GM20431 (cell line): ENCODE results near the gene NONO.
"Not testable (repeated sequence)": the region's sequence is repeated elsewhere in the genome, so short reads cannot be mapped to it uniquely, and the experiment has no call there.

ENCODE experiments used
- in situ Hi-C: fragments of 300-500 bp; cut with MseI, MboI; formaldehyde crosslinking; loops from one replicate; pipeline ENCODE4 v1.15.0; 2020; ENCODE audit warnings: low sequenced_read_pairs; ENCODE audit not compliant: unreplicated experiment

NONO gene

DNA sequence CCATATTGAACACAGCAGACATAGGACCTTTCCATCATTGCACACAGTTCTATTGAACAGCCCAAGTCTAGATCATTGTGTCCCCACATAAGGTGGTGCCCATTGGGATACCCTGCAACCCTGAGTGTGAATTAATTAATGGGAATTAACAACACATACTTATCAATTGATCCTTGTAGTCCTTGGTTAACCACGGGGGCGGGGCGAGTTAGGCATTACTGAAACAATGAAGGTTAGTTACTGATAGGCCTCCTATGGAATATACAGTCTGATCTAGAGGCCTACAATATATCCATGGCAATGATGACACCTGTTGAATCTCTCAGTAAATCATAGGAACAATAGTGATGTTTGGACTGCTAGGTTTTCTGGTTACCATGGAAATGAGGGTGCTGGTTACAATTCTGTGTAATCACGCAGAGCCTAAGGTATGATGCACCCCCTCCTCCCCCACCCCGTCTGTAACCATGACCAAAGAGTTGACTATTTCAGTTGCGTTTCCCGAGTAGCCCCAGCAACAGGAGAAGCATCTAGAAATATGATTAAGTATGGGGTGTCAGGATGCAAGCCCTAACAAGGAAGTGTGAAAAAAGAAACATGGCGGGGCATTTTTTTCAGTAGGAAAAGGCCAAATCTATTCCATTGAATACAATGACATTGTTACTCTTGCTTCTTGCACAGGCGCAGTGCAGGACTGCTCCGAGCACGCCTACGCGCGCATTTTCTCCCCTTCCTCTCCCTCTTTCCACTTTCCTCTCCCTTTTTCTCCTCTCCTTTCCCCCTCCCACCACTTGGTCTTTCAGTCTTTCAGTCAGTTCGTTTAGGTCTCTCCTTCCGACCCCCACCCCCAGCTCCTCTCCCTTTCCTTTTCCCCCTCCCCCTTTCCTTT is 677 bp upstream of the NONO start:
- in situ Hi-C loops = no loop called here

DNA sequence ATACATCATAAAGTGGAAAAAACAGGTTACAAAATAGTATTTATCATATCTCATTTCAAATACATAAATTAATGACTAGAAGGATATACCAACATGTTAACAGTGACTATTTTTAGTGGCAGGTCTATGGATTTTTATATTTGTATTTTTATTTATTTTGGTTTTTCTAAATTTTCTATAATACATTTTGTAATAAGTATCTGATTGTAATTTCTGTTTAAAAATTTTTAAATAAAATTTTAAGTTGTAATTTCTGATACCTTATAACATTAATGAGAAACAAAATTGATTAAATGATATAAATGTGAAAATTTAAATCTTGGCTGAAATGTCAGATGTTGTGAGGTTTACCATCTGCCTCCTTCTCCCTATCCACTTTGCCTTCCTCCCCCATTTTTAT is 2.5 kb downstream of the NONO start:
- in situ Hi-C loops = no loop called here

DNA sequence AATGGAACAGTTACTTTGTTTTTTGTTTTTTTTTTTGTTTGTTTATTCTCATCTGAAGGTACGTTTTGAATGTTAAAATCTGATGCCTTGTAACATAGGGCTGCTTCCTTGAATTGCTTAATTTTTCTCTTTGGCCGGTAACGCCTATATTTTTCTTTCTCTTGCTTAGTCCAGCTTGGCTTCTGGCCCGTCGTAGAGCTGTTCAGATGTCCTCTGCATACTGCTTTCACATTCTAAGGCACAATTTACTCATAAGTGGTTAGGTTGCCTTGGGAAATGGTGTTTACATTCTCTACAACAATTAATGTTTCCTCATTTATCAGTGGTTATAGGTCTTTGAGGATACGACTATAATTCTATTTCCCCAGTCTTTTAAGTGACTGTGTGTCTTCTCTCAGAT is 7.9 kb downstream of the NONO start:
- in situ Hi-C loops = no loop called here

DNA sequence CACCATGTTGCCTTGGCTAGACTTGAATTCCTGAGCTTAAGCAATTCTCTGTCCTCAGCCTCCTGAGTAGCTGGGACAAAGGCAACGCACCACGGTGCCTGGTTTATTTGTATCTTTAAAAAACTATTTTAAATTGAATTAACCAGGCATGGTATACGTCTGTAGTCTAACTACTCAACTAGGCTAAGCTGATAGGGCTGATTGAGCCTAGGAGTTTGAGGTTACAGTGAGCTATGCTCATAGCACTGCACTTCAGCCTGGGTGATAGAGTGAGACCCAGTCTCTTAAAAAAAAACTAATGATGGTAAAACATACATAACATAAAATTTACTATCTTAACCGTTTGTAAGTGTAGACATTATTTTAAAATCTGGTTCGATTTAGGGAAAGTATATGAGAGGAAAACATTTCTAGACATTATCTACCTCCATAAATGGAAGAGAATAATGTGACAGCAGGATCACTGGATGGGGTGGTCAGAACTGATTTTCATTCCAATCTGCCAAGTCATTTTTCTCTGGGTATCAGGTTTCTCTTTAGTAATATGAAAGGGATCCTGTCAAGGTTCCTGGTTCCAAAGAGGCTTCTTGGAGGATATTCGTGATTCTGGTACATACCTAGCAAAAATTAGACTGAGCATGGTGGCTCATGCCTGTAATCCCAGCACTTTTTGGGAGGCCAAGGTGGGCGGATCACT is 9.4 kb downstream of the NONO start:
- in situ Hi-C loops = no loop called here

DNA sequence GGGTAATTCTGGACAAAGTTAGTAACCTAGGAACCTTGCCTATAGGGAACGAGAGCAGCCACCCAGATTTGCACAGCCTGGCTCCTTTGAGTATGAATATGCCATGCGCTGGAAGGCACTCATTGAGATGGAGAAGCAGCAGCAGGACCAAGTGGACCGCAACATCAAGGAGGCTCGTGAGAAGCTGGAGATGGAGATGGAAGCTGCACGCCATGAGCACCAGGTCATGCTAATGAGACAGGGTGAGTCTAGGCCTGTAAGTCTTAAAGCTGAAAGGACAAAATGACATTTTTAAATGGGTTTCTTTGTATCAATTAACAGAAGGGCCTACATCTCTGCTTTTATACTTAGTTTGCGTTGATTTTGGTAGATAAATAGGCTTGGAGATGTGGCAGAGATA is 13.4 kb downstream of the NONO start:
- in situ Hi-C loops = no loop called here

DNA sequence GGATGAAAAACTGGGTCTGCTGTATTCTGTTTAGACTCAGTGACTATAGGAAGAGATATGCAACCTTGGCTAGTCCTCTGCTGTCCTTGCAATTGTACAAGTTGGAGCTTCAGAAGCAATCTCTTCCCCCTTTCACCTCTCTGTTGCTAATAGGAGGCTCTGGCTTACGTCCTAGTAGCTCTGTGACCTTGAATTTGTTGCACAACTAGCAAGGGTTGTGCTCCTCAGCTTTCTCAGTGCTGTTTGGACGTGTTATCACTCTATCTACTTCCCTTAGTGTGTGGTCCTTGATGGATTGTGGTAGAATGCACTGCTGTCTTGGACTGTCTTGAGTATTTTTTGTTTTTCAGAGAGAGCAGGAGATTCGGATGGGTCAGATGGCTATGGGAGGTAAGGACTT is 14.7 kb downstream of the NONO start:
- in situ Hi-C loops = no loop called here

DNA sequence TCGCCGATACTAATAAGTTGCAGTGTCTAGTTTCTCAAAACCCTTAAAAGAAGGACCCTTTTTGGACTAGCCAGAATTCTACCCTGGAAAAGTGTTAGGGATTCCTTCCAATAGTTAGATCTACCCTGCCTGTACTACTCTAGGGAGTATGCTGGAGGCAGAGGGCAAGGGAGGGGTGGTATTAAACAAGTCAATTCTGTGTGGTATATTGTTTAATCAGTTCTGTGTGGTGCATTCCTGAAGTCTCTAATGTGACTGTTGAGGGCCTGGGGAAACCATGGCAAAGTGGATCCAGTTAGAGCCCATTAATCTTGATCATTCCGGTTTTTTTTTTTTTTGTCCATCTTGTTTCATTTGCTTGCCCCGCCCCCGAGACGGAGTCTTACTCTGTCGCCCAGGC is 16.6 kb downstream of the NONO start:
- in situ Hi-C loops = not testable (repeated sequence)

DNA sequence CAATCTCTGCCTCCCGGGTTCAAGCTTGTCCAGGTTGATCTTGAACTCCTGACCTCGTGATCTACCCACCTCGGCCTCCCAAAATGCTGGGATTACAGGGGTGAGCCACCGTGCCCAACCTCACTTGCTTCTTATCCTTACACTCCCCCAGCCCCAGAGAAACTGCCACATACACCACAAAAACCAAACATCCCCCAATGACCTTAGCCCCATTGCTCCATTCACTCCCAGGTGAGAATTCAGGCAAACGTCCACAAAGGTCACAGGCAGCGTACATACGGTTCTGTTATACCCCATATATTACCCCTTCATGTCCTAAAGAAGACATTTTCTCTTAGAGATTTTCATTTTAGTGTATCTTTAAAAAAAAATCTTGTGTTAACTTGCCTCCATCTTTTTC is 17.1 kb downstream of the NONO start:
- in situ Hi-C loops = not testable (repeated sequence)

DNA sequence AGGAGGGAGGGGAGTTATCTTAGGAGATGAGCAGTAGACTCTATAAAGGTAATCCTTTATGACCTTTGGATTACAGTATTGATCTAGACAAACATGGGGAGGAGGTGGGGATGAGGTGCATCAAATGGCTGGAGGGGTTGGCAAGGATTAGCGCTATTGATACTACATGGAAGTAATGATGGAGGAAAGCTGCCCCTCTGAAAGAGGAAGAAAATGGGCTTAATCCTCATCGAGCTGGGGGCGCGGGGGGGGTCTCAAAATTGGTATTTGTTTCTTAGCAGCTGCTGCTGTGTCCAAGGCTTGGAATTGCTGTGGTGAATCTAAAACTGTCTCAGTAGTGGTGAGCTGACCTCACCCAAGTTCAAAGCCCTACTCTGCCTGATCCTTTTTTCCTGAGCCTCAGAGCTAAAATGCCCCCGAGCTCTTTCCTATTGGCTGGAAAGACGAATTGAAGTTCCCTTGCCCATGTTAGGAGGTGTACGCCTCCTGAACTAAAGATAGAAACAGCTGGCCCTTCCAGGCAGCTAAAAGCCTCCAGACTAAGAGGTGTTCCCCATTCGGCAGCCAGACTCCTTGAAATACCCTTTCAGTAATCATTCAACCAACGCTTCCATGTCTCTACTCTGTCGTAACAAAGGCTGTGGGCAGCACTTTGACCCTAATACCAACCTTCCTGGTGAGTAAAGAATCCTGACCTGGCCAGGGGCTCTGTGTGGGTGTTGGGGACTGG is 17.9 kb downstream of the NONO start, which contains the start of gene ITGB1BP2:
ITGB1BP2 (plus strand) TSS at position 556 of the 730 bp plus-strand sequence; CDS start at position 613, 57 bp downstream.
- in situ Hi-C loops = no loop called here

DNA sequence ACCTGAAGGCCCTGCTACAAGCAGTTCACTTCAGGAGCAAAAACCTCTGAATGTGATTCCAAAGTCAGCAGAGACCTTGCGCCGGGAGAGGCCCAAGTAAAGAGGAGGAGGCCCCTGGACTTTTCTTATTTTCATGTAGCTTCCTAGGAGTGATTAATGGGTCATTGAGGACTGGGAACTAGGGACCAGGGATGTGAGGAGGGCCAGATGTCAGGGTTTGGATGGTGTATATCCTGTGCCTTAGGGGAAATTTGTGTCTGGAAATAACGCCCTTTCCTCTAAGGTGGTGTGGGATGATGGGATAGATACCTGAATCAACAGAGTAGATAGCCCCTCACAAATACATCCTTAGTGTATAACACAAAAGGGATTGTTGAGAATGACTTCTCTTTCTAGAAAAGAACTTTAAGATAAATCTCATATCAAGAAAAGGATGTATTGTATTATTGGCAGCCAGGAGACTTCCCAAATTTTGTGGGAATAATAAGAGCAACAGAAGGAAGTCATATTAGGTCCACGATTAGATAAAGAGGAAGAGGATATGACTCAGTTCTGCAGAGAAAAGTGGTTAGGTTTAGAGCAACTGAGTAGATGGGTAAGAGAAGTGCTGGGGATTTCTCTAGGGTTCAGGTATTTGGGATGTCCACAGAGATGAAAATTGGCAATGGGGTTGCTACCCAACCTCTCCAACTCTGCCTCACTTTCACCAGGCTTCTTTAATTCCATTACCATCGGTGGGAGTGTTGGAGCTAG is 19.2 kb downstream of the NONO start:
- in situ Hi-C loops = no loop called here

DNA sequence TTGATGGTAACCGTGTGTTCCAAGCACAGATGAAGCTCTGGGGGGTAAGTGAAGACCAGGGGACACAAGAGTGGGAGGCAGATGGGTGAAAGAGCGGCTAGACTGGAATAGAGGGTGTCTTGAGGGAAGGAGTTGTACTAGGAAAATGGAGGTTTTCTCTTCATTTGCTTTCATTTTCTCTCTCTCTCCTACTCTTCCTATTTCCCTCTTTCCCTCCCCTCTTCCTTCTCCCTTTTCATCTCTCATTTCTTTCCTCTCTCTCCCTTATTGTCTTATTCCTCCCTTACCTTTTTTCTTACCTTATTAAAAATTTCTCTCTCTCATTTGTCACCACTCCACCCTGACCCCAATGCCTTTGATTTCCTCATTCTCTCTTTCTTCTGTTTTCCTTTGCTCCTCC is 21.1 kb downstream of the NONO start:
- in situ Hi-C loops = no loop called here

DNA sequence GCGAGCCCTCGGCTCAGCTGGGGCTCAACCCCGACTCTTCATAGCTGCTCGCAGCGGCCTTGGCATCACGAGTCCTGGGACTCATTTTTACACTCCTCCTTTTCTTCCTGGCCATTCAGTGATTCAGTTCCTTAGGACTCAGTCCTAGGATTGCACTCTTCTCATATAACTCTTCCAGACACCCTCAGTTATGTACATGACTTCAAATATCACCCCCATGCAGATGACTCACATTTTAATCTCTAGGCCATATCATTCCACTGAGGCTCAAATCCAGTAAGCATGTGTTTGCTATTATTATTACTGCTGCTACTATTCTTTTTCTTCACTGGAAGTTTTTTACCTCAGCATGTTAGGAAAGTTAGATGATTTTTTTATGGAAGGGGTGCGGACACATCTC is 32.5 kb downstream of the NONO start:
- in situ Hi-C loops = no loop called here

DNA sequence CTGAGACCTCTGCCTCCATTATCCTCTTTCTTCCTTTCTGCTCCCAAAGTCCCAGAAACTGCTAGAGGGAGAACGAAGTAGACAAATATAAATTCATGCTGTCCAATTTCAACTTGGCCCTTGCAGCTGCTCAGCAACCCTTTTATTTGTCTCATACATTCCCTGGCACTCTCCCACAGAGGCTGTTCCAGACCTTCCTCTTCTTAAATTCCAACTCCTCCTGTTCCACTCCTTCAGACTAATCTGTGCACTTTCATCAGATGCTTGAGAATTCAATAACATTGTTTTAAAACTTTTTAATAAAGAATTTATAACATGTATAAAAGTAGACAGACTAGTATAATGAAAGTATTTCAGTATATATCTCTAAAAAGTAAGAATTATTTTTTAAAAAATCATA is 33.5 kb downstream of the NONO start:
- in situ Hi-C loops = not testable (repeated sequence)

DNA sequence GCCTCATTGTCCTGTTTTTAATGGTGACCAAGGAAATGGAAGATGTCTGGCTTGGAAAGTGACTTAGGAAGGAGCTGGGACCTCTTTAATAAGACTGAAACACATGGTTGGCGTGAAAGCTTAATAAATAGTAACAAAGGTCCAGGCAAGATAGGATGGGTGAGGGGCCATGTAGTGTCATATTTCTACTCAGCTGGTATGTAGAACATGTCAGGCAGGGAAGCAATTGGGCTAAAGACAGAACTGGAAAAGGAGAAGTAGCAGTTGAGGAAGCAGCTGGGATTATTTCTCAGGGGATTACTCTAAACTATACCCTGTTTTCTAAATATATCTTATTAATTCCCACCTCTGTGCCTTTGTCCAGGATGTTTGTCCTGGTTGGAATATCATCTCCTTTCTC is 36.7 kb downstream of the NONO start:
- in situ Hi-C loops = no loop called here

DNA sequence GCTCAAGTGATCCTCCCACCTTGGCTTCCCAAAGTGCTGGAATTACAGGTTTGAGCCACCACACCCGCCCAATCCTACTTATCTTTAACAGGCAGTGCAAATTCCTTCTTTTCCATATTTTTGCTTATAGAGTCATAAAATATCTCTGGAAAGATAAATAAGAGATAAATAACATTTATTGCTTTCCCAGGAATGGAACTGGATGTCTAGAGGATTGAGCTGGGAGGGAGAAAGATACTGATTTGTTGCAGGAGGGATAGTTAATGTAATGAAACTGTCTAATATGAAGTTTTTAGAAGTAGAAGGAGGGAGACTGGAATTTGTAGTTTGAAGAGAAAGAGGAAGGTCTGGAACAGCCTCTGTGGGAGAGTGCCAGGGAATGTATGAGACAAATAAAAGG is 38.3 kb downstream of the NONO start:
- in situ Hi-C loops = no loop called here

DNA sequence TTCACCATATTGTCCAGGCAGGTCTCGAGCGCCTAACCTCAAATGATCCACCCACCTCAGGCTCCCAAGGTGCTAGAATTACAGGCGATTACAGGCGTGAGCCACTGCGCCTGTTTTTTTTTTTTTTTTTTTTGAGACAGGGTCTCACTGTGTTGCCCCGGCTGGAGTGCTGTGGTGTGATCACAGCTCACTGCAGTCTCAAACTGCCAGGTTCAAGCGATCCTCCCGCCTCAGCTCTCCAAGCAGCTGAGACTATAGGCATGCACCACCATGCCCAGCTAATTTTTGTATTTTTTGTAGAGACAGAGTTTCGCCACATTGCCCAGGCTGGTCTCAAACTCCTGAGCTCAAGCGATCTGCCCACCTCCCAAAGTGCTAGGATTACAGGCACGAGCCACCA is 41.0 kb downstream of the NONO start:
- in situ Hi-C loops = not testable (repeated sequence)

DNA sequence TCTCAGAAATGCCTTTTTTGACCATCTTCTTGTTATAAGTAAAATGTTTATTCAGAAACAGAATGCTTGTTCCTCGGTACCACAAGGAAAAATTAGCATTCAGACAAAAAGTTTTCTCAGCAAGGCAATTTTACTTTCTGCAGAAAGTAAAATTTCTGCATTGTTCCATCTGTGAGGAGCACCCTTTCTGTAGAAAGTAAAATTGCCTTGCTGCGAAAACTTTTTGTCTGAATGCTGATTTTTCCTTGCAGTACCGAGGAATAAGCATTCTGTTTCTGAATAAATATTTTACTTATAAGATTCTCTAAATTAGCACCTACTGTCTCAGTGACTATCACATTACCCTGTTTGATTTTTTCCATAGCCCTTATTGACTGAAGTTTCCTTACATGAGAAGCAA is 43.0 kb downstream of the NONO start:
- in situ Hi-C loops = no loop called here

DNA sequence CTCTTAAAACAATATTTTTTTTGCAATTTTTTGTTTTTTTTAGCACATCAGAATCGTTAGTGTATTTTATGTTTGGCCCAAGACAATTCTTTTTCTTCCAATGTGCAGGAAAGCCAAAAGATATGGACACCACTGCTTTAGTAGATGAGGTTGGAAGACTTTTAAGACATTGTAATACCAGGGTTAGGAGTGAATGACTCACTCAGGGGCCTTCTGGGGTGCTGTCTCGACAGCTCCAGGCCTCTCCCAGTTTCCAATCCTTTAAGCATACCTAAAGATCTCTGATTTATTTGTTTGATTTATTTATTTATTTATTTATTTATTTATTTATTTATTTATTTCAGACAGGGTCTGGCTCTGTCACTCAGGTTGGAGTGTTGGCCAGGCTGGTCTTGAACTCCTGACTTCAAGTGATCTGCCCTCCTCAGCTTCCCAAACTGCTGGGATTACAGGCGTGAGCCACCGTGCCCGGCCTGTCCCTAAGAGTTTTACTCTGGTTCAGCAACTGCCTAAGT is 65.8 kb downstream of the NONO start:
- in situ Hi-C loops = not testable (repeated sequence)

DNA sequence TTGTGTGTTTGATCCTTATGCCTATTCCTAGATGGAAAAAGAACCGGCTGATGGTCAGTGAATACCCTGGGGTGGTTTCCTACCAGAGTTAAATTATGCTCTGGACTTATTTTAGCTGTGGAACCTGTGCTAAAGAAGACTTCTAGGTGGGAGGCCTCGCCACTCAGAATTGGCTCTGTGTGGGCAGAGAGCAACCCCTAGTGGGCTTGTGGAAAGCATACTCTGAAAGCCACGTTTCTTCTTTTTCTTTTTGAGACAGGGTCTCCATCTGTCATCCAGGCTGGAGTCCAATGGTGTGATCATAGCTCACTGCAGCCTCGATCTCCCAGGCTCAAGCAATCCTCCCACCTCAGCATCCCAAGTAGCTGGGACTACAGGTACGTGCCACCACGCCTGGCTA is 66.4 kb downstream of the NONO start:
- in situ Hi-C loops = not testable (repeated sequence)
